HepG2 (cell line): ENCODE results near the gene NAA15. TPM values are rescaled to one million over a fixed set of nuclear protein-coding genes. Genes with fewer than 3 reads are reported as not detected.

Experiments used
- ATAC-seq: fragments of 200-7000 bp; cut with Tn5 transposase; 3 replicates; pipeline ENCODE4 v1.9.1; 2020; ENCODE audit warnings: mild to moderate bottlenecking, moderate library complexity
- BruUV-seq: library from RNA; stranded (reverse); fragments of 400-500 nt; replicated peaks from 2 replicates; lab custom pipeline; 2021; lab: Mats Ljungman, UMichigan
- CTCF ChIA-PET: fragments of 300-600 bp; formaldehyde crosslinking; extraction: SDS; loops from one replicate; lab custom pipeline; 2021; ENCODE audit warnings: low total read pairs, inconsistent platforms, low intra/inter-chr PET ratio; lab: Yijun Ruan, JAX
- POLR2A ChIA-PET: fragments of 350-600 bp; sonication (Branson Sonifier 250); formaldehyde crosslinking; loops from one replicate; lab custom pipeline; 2020; ENCODE audit warnings: antibody characterized with exemption, inconsistent platforms; lab: Yijun Ruan, JAX
- DNase-seq: peaks from one replicate; pipeline ENCODE4 v3.0.0-alpha.2; 2015; ENCODE audit warnings: low spot score
- FAIRE-seq: peaks from 3 replicates; lab custom pipeline; 2011; peaks lifted over from hg19 to GRCh38; lab: Jason Lieb, UNC
- H2AFZ ChIP-seq: one replicate; pipeline ENCODE4 v1.6.1; 2011; ENCODE audit warnings: low read length, inconsistent platforms
- H3K27ac ChIP-seq: fragments of 300-600 bp; 3 replicates; pipeline ENCODE4 v1.8.0; 2011; ENCODE audit warnings: mixed run types, mild to moderate bottlenecking, mixed read lengths, low read length, inconsistent platforms; ENCODE audit not compliant: insufficient read depth; ENCODE audit errors: extremely low read length
- H3K27me3 ChIP-seq, 2 experiments: fragments of 200-600 bp in 1 of 2; 2 replicates in 1 of 2; 3 replicates in 1 of 2; pipeline versions ENCODE4 v1.6.0 to v1.8.0; 2011; ENCODE audit warnings: low read length in 2 of 2, mild to moderate bottlenecking in 2 of 2, moderate library complexity in 2 of 2, inconsistent platforms in 1 of 2; ENCODE audit not compliant: insufficient read depth in 2 of 2, control insufficient read depth in 1 of 2
- H3K36me3 ChIP-seq, 2 experiments: fragments of 200-600 bp in 1 of 2; replicated peaks in 1 of 2; 2 replicates in 1 of 2; 3 replicates in 1 of 2; pipeline versions ENCODE4 v1.5.1 to v1.8.0; 2011; ENCODE audit warnings: low read length in 2 of 2, inconsistent platforms in 1 of 2; ENCODE audit not compliant: insufficient read depth in 2 of 2, control insufficient read depth in 1 of 2
- H3K4me1 ChIP-seq: 2 replicates; pipeline ENCODE4 v1.5.1; 2012; ENCODE audit warnings: low read length, inconsistent platforms; ENCODE audit not compliant: insufficient read depth
- H3K4me2 ChIP-seq: 2 replicates; pipeline ENCODE4 v1.6.0; 2011; ENCODE audit warnings: low read depth, low read length, inconsistent platforms
- H3K4me3 ChIP-seq, 3 experiments: fragments of 200-600 bp in 1 of 3; sonication (generic), shearing (Covaris generic) in 1 of 3; replicated peaks in 1 of 3; 2 replicates each; pipeline ENCODE4 v1.5.1; 2011 to 2016; ENCODE audit warnings: low read length in 3 of 3, inconsistent platforms in 2 of 3, low read depth in 2 of 3, mild to moderate bottlenecking in 2 of 3, control low read depth in 1 of 3, mixed read lengths in 1 of 3; ENCODE audit not compliant: insufficient read depth in 1 of 3
- H3K79me2 ChIP-seq: one replicate; pipeline ENCODE4 v1.6.1; 2011; ENCODE audit warnings: low read length, inconsistent platforms; ENCODE audit not compliant: insufficient read depth
- H3K9ac ChIP-seq: 2 replicates; pipeline ENCODE4 v1.6.0; 2011; ENCODE audit warnings: mild to moderate bottlenecking, low read depth, low read length, inconsistent platforms; ENCODE audit not compliant: insufficient read depth
- H3K9me3 ChIP-seq: 2 replicates; pipeline ENCODE4 v1.5.1; 2012; ENCODE audit warnings: mild to moderate bottlenecking, low read length
- H4K20me1 ChIP-seq: 2 replicates; pipeline ENCODE4 v1.6.0; 2011; ENCODE audit warnings: inconsistent platforms, mild to moderate bottlenecking, low read length, moderate library complexity; ENCODE audit not compliant: insufficient read depth
- GTF2F1 ChIP-seq: fragments of 150-350 bp; IDR thresholded peaks from 2 replicates; pipeline ENCODE4 v1.6.1; 2014; ENCODE audit warnings: low read length
- HOMEZ ChIP-seq: IDR thresholded peaks from 2 replicates; pipeline ENCODE4 v1.6.1; 2016; ENCODE audit warnings: low read depth
- MEIS2 ChIP-seq: sonication (generic); formaldehyde crosslinking; IDR thresholded peaks from 2 replicates; pipeline ENCODE4 v1.9.0; 2021; ENCODE audit warnings: mild to moderate bottlenecking, missing genetic modification reagents
- MTF2 ChIP-seq: sonication (generic); formaldehyde crosslinking; IDR thresholded peaks from 2 replicates; pipeline ENCODE4 v1.5.0; 2020; ENCODE audit warnings: missing genetic modification reagents, borderline replicate concordance
- NFE2L1 ChIP-seq: sonication (generic); formaldehyde crosslinking; IDR thresholded peaks from 2 replicates; pipeline ENCODE4 v1.4.0; 2020; ENCODE audit warnings: missing genetic modification reagents, mild to moderate bottlenecking, borderline replicate concordance
- NPAS2 ChIP-seq: sonication (generic); formaldehyde crosslinking; IDR thresholded peaks from 2 replicates; pipeline ENCODE4 v1.8.0; 2022; ENCODE audit warnings: mild to moderate bottlenecking, missing genetic modification reagents, borderline replicate concordance
- NR2F6 ChIP-seq, 2 experiments: IDR thresholded peaks; 2 replicates each; pipeline ENCODE4 v1.6.1; 2016; ENCODE audit warnings: antibody characterized with exemption in 1 of 2, mild to moderate bottlenecking in 1 of 2
- SRSF1 ChIP-seq: fragments of 200-400 bp; formaldehyde crosslinking; optimal IDR thresholded peaks from 2 replicates; pipeline ENCODE3; 2017; ENCODE audit warnings: mild to moderate bottlenecking, low read depth, low read length, moderate library complexity
- TCF12 ChIP-seq, 2 experiments: fragments of 450-650 bp in 1 of 2; sonication (generic) in 1 of 2; formaldehyde crosslinking in 1 of 2; IDR thresholded peaks; 2 replicates each; pipeline versions ENCODE4 v1.6.1 to v1.8.0; 2017 to 2022; ENCODE audit warnings: antibody characterized with exemption in 1 of 2, mild to moderate bottlenecking in 1 of 2, missing genetic modification reagents in 1 of 2, moderate library complexity in 1 of 2
- TEAD3 ChIP-seq: optimal IDR thresholded peaks from 2 replicates; pipeline ENCODE3; 2016; ENCODE audit warnings: borderline replicate concordance
- ZMYM3 ChIP-seq: sonication (generic); formaldehyde crosslinking; IDR thresholded peaks from 2 replicates; pipeline ENCODE4 v1.5.1; 2020; ENCODE audit warnings: mild to moderate bottlenecking, missing genetic modification reagents
- WGBS: methylation state at CpG from one replicate; pipeline ENCODE4 v1.1.6; 2017; ENCODE audit warnings: low lambda C conversion rate; 5-methylcytosine and 5-hydroxymethylcytosine counted together
- in situ Hi-C: cut with HindIII; loops from 2 replicates; pipeline ENCODE4 v1.10.0; 2017; ENCODE audit warnings: low pct_unique_long_range_greater_than_20kb; ENCODE audit not compliant: extremely low pct_ligation_motif_present
- intact Hi-C: fragments of 100-400 bp; cut with micrococcal nuclease; formaldehyde crosslinking; loops from one replicate; pipeline ENCODE4 v1.10.0; 2022; ENCODE audit not compliant: unreplicated experiment
- polyA plus RNA-seq, 8 experiments: library from polyadenylated mRNA; depleted of rRNA in 3 of 8; stranded (reverse) in 7 of 8; unstranded in 1 of 8; fragments of >200 nt; fragmentation: Illumina TruSeq in 4 of 8; extraction: Trizol in 4 of 8; gene quantifications; 2 replicates each; pipeline versions ENCODE4 v1.2.1 to v1.2.3, GENCODE V29; 2011 to 2016; ENCODE audit warnings: low read depth in 4 of 8, missing spikeins in 1 of 8, mixed read lengths in 1 of 8; ENCODE audit not compliant: insufficient read depth in 1 of 8
- total RNA-seq, 5 experiments: library from RNA; depleted of rRNA; stranded (reverse); fragments of >200 nt; fragmentation: Illumina TruSeq; extraction: Trizol; gene quantifications; 2 replicates each; pipeline ENCODE4 v1.2.3, GENCODE V29; 2016; ENCODE audit warnings: low read depth in 1 of 5
- TF ChIP-seq, protein P1 (sequence below): sonication (generic); formaldehyde crosslinking; IDR thresholded peaks from 2 replicates; pipeline ENCODE4 v1.5.0; 2020; ENCODE audit warnings: mild to moderate bottlenecking, missing genetic modification reagents

NAA15 gene
- total and polyA plus RNA-seq, 2 of the 13 experiments (the other 11 are each of a cell fraction or from before 2014, with no cell fraction given), result 6.2 to 50.2 TPM

DNA sequence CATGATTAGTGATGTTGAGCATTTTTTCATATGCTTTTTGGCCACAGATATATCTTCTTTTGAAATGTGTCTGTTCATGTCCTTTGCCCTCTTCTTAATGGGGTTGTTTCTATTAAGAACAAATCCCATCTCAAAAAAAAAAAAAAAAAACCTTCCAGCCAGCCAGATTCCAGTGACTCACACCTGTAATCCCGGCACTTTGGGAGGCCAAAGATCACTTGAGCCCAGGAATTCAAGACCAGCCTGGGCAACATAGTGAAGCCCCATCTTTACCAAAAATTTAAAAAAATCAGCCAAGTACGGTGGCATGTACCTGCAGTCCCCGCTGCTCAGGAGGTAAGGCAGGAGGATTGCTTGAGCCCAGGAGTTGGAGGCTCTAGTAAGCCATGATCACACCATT, 157.7 kb downstream of the NAA15 start:
- no peak overlapping the region for H3K4me3 ChIP-seq
- H4K20me1 ChIP-seq, result peaks cover 10% of the 10 kb centered on the region
- WGBS, result 63% methylated on average over 3 of the region's 3 CpGs
- no peaks in the 10 kb centered on the region; a peak in 1 of 5 replicates for H3K27me3 ChIP-seq
- no peak overlapping the region for H3K9ac ChIP-seq
- no peak overlapping the region for H2AFZ ChIP-seq
- ChIA-PET CTCF (no interaction called here), POLR2A (no interaction called here)
- peaks cover 42% of the 10 kb centered on the region for H3K4me1 ChIP-seq
- no TSS peak for BruUV-seq
- no peak for FAIRE-seq
- H3K36me3 ChIP-seq, result no peaks in the 10 kb centered on the region
- peak overlapping the region; percentile 43 for H3K4me2 ChIP-seq
- H3K79me2 ChIP-seq, result peaks cover 82% of the 10 kb centered on the region
- no peaks in the 10 kb centered on the region for H3K9me3 ChIP-seq
- in situ Hi-C loops (no loop called here), intact Hi-C loops (loop anchor here (5.0 kb wide), 1 partner anchor 38 kb away; no protein-coding TSS in a partner anchor)
- no peak overlapping the region for H3K27ac ChIP-seq
- peak; percentile 48 for DNase-seq
- ATAC-seq, result 0 out of 3 replicates have a peak, but pooled peaks have one; percentile 6
- TF ChIP-seq ZMYM3 (peak; percentile 66), TCF12 (IDR thresholded peaks at IDR 0.05) (no peak), TCF12 (CRISPR knock-in tag; IDR thresholded peaks at IDR 0.05) (no peak), NPAS2 (CRISPR knock-in tag) (no peak), MEIS2 (CRISPR knock-in tag) (no peak), HOMEZ (CRISPR knock-in tag) (no peak), NFE2L1 (no peak), SRSF1 (no peak), NR2F6 (IDR thresholded peaks at IDR 0.05) (0 out of 2 replicates have a peak, but pooled peaks have one; percentile 20), NR2F6 (CRISPR knock-in tag; IDR thresholded peaks at IDR 0.05) (no peak), MTF2 (CRISPR knock-in tag) (no peak), GTF2F1 (no peak), TEAD3 (CRISPR knock-in tag) (peak; percentile 69)
- TF ChIP-seq, protein P1, sequence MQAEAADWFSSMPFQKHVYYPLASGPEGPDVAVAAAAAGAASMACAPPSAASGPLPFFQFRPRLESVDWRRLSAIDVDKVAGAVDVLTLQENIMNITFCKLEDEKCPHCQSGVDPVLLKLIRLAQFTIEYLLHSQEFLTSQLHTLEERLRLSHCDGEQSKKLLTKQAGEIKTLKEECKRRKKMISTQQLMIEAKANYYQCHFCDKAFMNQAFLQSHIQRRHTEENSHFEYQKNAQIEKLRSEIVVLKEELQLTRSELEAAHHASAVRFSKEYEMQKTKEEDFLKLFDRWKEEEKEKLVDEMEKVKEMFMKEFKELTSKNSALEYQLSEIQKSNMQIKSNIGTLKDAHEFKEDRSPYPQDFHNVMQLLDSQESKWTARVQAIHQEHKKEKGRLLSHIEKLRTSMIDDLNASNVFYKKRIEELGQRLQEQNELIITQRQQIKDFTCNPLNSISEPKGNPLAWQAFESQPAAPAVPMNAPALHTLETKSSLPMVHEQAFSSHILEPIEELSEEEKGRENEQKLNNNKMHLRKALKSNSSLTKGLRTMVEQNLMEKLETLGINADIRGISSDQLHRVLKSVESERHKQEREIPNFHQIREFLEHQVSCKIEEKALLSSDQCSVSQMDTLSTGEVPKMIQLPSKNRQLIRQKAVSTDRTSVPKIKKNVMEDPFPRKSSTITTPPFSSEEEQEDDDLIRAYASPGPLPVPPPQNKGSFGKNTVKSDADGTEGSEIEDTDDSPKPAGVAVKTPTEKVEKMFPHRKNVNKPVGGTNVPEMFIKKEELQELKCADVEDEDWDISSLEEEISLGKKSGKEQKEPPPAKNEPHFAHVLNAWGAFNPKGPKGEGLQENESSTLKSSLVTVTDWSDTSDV (CRISPR knock-in tag), result no peak
